ENCODE data around the gene C16orf78.

C16orf78 gene

GRCh38 chr16:49395021-49395420 lies 21.4 kb downstream of the C16orf78 start:
- Histone ChIP-seq H3K27me3 (ENCODE audit: control insufficient read depth in 1 of 2, insufficient read depth in 2 of 2, low read length in 2 of 2) (peaks cover 0 to 4% of the 10 kb centered on the region in 2 donors), H3K36me3 (ENCODE audit: control insufficient read depth in 2 of 2, insufficient read depth in 2 of 2, low read length in 2 of 2) (no peaks in the 10 kb centered on the region), H3K4me1 (ENCODE audit: control insufficient read depth, insufficient read depth, low read length) (no peaks in the 10 kb centered on the region), H3K27ac (ENCODE audit: low read length) (no peak overlapping the region), H3K4me3 (ENCODE audit: low read length in 2 of 2) (no peak overlapping the region), H3K9ac (ENCODE audit: low read length in 2 of 2) (no peak overlapping the region), H3K9me3 (ENCODE audit: control insufficient read depth in 2 of 2, low read length in 2 of 2) (no peaks in the 10 kb centered on the region)

- H3K36me3 ChIP-seq (ENCODE audit: control insufficient read depth in 2 of 2, insufficient read depth in 2 of 2, low read length in 2 of 2) = no peaks in the 10 kb centered on the region
- no peak overlapping the region for H3K9ac ChIP-seq (ENCODE audit: low read length in 2 of 2)
- H3K27ac ChIP-seq (ENCODE audit: low read length) = no peak overlapping the region
- peaks cover 0 to 4% of the 10 kb centered on the region in 2 donors for H3K27me3 ChIP-seq (ENCODE audit: control insufficient read depth in 1 of 2, insufficient read depth in 2 of 2, low read length in 2 of 2)
- no peak overlapping the region for H3K4me3 ChIP-seq (ENCODE audit: low read length in 2 of 2)
- no peaks in the 10 kb centered on the region for H3K4me1 ChIP-seq (ENCODE audit: control insufficient read depth, insufficient read depth, low read length)
- H3K9me3 ChIP-seq (ENCODE audit: control insufficient read depth in 2 of 2, low read length in 2 of 2) = no peaks in the 10 kb centered on the region
Measured at GRCh38 chr16:49396206-49396720, 22.7 kb downstream of the C16orf78 start.

GRCh38 chr16:49398761-49399160 lies 25.2 kb downstream of the C16orf78 start:
- Histone ChIP-seq H3K9me3 (ENCODE audit: control insufficient read depth in 2 of 2, low read length in 2 of 2) (peaks cover 0 to 3% of the 10 kb centered on the region in 2 donors), H3K36me3 (ENCODE audit: control insufficient read depth in 2 of 2, insufficient read depth in 2 of 2, low read length in 2 of 2) (no peaks in the 10 kb centered on the region), H3K4me1 (ENCODE audit: control insufficient read depth, insufficient read depth, low read length) (no peaks in the 10 kb centered on the region), H3K4me3 (ENCODE audit: low read length in 2 of 2) (no peak overlapping the region), H3K9ac (ENCODE audit: low read length in 2 of 2) (no peak overlapping the region), H3K27me3 (ENCODE audit: control insufficient read depth in 1 of 2, insufficient read depth in 2 of 2, low read length in 2 of 2) (peaks cover 0 to 2% of the 10 kb centered on the region in 2 donors), H3K27ac (ENCODE audit: low read length) (no peak overlapping the region)

GRCh38 chr16:49399594-49400364 lies 26.2 kb downstream of the C16orf78 start:
- H3K4me3 ChIP-seq (ENCODE audit: low read length in 2 of 2) = no peak overlapping the region
- no peaks in the 10 kb centered on the region for H3K4me1 ChIP-seq (ENCODE audit: control insufficient read depth, insufficient read depth, low read length)
- H3K27ac ChIP-seq (ENCODE audit: low read length) = no peak overlapping the region
- no peak overlapping the region for H3K9ac ChIP-seq (ENCODE audit: low read length in 2 of 2)
- peaks cover 0 to 4% of the 10 kb centered on the region in 2 donors for H3K9me3 ChIP-seq (ENCODE audit: control insufficient read depth in 2 of 2, low read length in 2 of 2)
- no peaks in the 10 kb centered on the region for H3K36me3 ChIP-seq (ENCODE audit: control insufficient read depth in 2 of 2, insufficient read depth in 2 of 2, low read length in 2 of 2)
- H3K27me3 ChIP-seq (ENCODE audit: control insufficient read depth in 1 of 2, insufficient read depth in 2 of 2, low read length in 2 of 2) = peaks cover 0 to 2% of the 10 kb centered on the region in 2 donors

GRCh38 chr16:49400611-49401010 lies 27.0 kb downstream of the C16orf78 start:
- Histone ChIP-seq H3K9ac (ENCODE audit: low read length in 2 of 2) (no peak overlapping the region), H3K27ac (ENCODE audit: low read length) (no peak overlapping the region), H3K4me3 (ENCODE audit: low read length in 2 of 2) (no peak overlapping the region), H3K27me3 (ENCODE audit: control insufficient read depth in 1 of 2, insufficient read depth in 2 of 2, low read length in 2 of 2) (peaks cover 0 to 2% of the 10 kb centered on the region in 2 donors), H3K9me3 (ENCODE audit: control insufficient read depth in 2 of 2, low read length in 2 of 2) (peaks cover 0 to 4% of the 10 kb centered on the region in 2 donors), H3K4me1 (ENCODE audit: control insufficient read depth, insufficient read depth, low read length) (no peaks in the 10 kb centered on the region), H3K36me3 (ENCODE audit: control insufficient read depth in 2 of 2, insufficient read depth in 2 of 2, low read length in 2 of 2) (no peaks in the 10 kb centered on the region)

- no peak overlapping the region for H3K9ac ChIP-seq (ENCODE audit: low read length in 2 of 2)
- H3K4me3 ChIP-seq (ENCODE audit: low read length in 2 of 2) = no peak overlapping the region
- no peaks in the 10 kb centered on the region for H3K36me3 ChIP-seq (ENCODE audit: control insufficient read depth in 2 of 2, insufficient read depth in 2 of 2, low read length in 2 of 2)
- H3K27ac ChIP-seq (ENCODE audit: low read length) = no peak overlapping the region
- H3K4me1 ChIP-seq (ENCODE audit: control insufficient read depth, insufficient read depth, low read length) = peaks cover 5% of the 10 kb centered on the region
- no peaks in the 10 kb centered on the region for H3K27me3 ChIP-seq (ENCODE audit: control insufficient read depth in 1 of 2, insufficient read depth in 2 of 2, low read length in 2 of 2)
- peaks cover 0 to 4% of the 10 kb centered on the region in 2 donors for H3K9me3 ChIP-seq (ENCODE audit: control insufficient read depth in 2 of 2, low read length in 2 of 2)
Measured at GRCh38 chr16:49405123-49405522, 31.5 kb downstream of the C16orf78 start.

- no peaks in the 10 kb centered on the region for H3K27me3 ChIP-seq (ENCODE audit: control insufficient read depth in 1 of 2, insufficient read depth in 2 of 2, low read length in 2 of 2)
- H3K4me1 ChIP-seq (ENCODE audit: control insufficient read depth, insufficient read depth, low read length) = peaks cover 5% of the 10 kb centered on the region
- H3K9ac ChIP-seq (ENCODE audit: low read length in 2 of 2) = no peak overlapping the region
- no peak overlapping the region for H3K4me3 ChIP-seq (ENCODE audit: low read length in 2 of 2)
- no peaks in the 10 kb centered on the region for H3K36me3 ChIP-seq (ENCODE audit: control insufficient read depth in 2 of 2, insufficient read depth in 2 of 2, low read length in 2 of 2)
- peaks cover 0 to 4% of the 10 kb centered on the region in 2 donors for H3K9me3 ChIP-seq (ENCODE audit: control insufficient read depth in 2 of 2, low read length in 2 of 2)
- no peak overlapping the region for H3K27ac ChIP-seq (ENCODE audit: low read length)
Measured at GRCh38 chr16:49405530-49405929, 31.9 kb downstream of the C16orf78 start.

GRCh38 chr16:49407873-49408550 lies 34.4 kb downstream of the C16orf78 start:
- H3K4me3 ChIP-seq (ENCODE audit: low read length in 2 of 2) = no peak overlapping the region
- no peaks in the 10 kb centered on the region for H3K36me3 ChIP-seq (ENCODE audit: control insufficient read depth in 2 of 2, insufficient read depth in 2 of 2, low read length in 2 of 2)
- peaks cover 0 to 2% of the 10 kb centered on the region in 2 donors for H3K27me3 ChIP-seq (ENCODE audit: control insufficient read depth in 1 of 2, insufficient read depth in 2 of 2, low read length in 2 of 2)
- H3K4me1 ChIP-seq (ENCODE audit: control insufficient read depth, insufficient read depth, low read length) = peaks cover 5% of the 10 kb centered on the region
- no peak overlapping the region for H3K27ac ChIP-seq (ENCODE audit: low read length)
- H3K9ac ChIP-seq (ENCODE audit: low read length in 2 of 2) = peak overlapping the region in 1 of 2 donors; percentile 14
- H3K9me3 ChIP-seq (ENCODE audit: control insufficient read depth in 2 of 2, low read length in 2 of 2) = peaks cover 0 to 4% of the 10 kb centered on the region in 2 donors

- Histone ChIP-seq H3K4me1 (ENCODE audit: control insufficient read depth, insufficient read depth, low read length) (peaks cover 5% of the 10 kb centered on the region), H3K27ac (ENCODE audit: low read length) (no peak overlapping the region), H3K36me3 (ENCODE audit: control insufficient read depth in 2 of 2, insufficient read depth in 2 of 2, low read length in 2 of 2) (no peaks in the 10 kb centered on the region), H3K9me3 (ENCODE audit: control insufficient read depth in 2 of 2, low read length in 2 of 2) (no peaks in the 10 kb centered on the region), H3K4me3 (ENCODE audit: low read length in 2 of 2) (no peak overlapping the region), H3K9ac (ENCODE audit: low read length in 2 of 2) (no peak overlapping the region), H3K27me3 (ENCODE audit: control insufficient read depth in 1 of 2, insufficient read depth in 2 of 2, low read length in 2 of 2) (peaks cover 0 to 2% of the 10 kb centered on the region in 2 donors)
Measured at GRCh38 chr16:49409121-49409520, 35.5 kb downstream of the C16orf78 start.

- Histone ChIP-seq H3K36me3 (ENCODE audit: control insufficient read depth in 2 of 2, insufficient read depth in 2 of 2, low read length in 2 of 2) (no peaks in the 10 kb centered on the region), H3K27me3 (ENCODE audit: control insufficient read depth in 1 of 2, insufficient read depth in 2 of 2, low read length in 2 of 2) (peaks cover 0 to 2% of the 10 kb centered on the region in 2 donors), H3K4me1 (ENCODE audit: control insufficient read depth, insufficient read depth, low read length) (peaks cover 5% of the 10 kb centered on the region), H3K4me3 (ENCODE audit: low read length in 2 of 2) (no peak overlapping the region), H3K27ac (ENCODE audit: low read length) (no peak overlapping the region), H3K9ac (ENCODE audit: low read length in 2 of 2) (no peak overlapping the region), H3K9me3 (ENCODE audit: control insufficient read depth in 2 of 2, low read length in 2 of 2) (no peaks in the 10 kb centered on the region)
Measured at GRCh38 chr16:49410226-49410625, 36.6 kb downstream of the C16orf78 start.

All from stomach smooth muscle (tissue), 2 donors.